GM18868 (cell line): ENCODE measurements around the gene QKI.
"Not testable (repeated sequence)": the region's sequence is repeated elsewhere in the genome, so short reads cannot be mapped to it uniquely, and the experiment has no call there.

Experiments used
- ATAC-seq: cut with Tn5 transposase; IDR thresholded peaks from one replicate; pipeline ENCODE4 v1.9.1; 2021; ENCODE audit warnings: mild to moderate bottlenecking, moderate library complexity; ENCODE audit not compliant: unreplicated experiment

Gene QKI

DNA sequence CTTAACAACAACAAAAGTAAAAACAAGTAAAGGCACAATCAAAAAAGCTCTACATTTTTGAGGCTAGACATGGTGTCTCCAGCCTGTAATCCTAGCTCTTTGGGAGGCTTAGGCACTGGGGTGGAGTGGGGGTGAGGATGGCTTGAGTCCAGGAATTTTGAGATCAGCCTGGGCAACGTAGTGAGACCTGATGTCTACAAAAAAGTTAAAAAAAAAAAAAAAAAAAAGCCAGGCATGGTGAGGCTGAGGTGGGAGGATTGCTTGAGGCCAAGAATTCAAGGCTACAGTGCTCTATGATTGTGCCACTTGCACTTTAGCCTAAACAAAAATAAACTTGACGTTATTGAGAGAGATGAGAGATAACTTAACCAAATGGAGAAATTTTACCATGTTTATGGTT lies 60.1 kb downstream of the QKI start:
- ATAC-seq: no peak

- ATAC-seq: not testable (repeated sequence)
Measured at GRCh38 chr6:163476946-163477345, 62.4 kb downstream of the QKI start.

GRCh38 chr6:163483107-163483506 lies 68.6 kb downstream of the QKI start:
- no peak for ATAC-seq

DNA sequence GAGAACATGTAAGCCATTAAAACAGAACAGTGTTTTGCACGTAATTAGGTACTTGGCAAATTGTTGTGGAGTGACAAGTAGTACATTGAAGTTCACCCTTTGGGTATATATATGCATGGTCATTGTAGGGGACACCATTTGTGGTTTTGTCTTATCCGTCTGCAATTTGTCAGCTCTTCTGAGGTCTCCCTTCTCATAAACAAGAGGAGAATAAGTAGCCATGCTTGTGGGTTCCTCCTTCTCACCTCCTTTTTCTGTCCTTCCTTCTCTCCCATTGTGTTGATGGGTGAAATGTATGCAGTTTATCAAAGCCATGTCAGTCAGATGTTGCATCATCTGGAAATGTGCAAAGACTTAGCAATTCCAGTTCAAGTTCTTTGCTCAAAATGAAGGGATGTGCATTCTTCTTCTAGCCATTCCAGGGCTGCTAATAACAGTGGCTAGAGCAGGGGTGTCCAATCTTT lies 70.9 kb downstream of the QKI start:
- no peak for ATAC-seq

GRCh38 chr6:163486821-163487220 lies 72.3 kb downstream of the QKI start:
- no peak for ATAC-seq

DNA sequence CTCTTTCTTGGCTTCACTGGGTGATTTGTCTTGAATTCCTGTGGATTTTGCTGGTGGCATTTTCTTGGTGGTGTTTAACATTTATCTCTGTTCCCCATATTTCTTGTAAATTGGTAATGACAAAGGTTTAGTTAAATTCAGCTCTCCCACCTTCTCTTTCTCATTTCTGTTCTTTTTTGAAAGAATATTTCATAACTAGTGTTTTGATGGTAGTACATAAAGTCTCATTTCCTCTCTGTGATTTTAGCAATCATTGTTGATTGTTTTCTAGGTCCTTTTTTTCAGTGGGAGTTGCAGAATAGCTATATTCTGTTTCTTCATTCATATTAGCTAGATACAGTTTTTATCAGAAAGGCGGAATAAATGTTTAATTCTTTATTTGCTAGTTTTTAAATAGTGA lies 73.1 kb downstream of the QKI start:
- no peak for ATAC-seq

- ATAC-seq: no peak
Measured at GRCh38 chr6:163489584-163489983, 75.1 kb downstream of the QKI start.

- ATAC-seq: no peak
Measured at GRCh38 chr6:163490826-163491577, 76.5 kb downstream of the QKI start.

DNA sequence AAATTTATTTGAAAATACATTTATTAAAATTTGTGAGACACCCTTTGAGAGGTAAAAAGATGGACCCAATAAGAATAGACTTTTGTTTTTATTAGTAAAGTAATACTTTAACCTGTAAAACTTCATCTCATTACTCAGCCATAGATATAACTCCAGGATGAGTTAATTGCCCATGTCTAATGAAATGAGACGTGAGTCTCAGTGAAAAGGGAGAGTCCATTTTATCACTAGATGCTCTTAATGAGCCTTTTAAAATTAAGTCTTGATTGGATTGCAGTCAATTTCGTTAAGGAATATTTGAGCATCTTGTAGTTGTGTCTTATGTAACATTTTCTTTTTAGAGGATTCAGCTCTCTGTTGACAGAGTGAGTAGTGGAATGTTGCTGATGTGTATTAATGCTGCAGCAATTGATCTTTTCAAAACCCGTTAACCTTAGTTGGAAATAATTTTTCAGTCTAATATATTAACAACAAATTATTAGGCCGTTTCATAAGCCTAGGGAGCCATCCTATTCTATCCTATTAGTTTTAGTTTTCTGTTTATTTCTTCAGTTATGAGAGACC lies 77.3 kb downstream of the QKI start:
- ATAC-seq: no peak

DNA sequence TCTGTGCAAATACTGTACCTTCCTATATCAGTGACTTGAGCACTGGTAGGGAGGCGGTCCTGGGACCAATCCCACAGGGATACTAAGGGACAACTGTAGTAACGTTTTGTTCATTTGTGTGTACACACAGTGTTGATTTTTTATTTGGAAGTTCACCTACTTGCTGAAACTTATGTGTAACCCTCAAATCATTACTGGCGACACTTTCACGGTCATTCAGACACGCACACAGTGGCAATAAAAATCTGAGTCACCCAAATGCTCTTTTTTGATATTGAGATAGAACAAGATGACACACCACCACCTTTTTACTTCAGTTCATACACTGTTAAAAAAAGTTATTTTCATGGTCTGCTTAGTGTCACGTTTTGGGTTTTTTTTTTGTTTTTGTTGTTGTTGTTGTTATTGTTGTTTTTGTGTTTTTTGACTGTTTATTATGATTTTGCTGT lies 79.8 kb downstream of the QKI start:
- no peak for ATAC-seq

GRCh38 chr6:163496205-163496604 lies 81.7 kb downstream of the QKI start:
- peak; percentile 90 for ATAC-seq

GRCh38 chr6:163500105-163500504 lies 85.6 kb downstream of the QKI start:
- ATAC-seq: no peak

DNA sequence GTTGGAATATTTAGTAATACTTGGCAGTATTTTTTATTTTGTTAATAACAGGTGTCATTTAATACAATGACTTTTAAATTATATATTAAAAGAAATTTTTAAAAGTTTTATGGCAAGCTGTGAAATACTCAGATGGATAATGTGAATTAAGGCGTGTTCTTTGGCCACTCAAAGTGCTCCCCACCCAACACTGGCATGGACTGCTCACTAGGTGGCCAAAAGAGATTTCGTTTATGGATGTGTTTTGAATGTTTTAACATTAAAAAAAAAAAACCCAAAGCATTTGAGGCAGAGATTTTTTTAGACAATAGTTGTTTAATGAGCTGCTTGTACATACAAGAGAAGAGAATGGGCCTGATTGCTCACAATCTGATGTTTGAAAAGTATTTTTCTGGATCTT lies 86.5 kb downstream of the QKI start:
- ATAC-seq: no peak

GRCh38 chr6:163501439-163501838 lies 86.9 kb downstream of the QKI start:
- ATAC-seq: no peak

DNA sequence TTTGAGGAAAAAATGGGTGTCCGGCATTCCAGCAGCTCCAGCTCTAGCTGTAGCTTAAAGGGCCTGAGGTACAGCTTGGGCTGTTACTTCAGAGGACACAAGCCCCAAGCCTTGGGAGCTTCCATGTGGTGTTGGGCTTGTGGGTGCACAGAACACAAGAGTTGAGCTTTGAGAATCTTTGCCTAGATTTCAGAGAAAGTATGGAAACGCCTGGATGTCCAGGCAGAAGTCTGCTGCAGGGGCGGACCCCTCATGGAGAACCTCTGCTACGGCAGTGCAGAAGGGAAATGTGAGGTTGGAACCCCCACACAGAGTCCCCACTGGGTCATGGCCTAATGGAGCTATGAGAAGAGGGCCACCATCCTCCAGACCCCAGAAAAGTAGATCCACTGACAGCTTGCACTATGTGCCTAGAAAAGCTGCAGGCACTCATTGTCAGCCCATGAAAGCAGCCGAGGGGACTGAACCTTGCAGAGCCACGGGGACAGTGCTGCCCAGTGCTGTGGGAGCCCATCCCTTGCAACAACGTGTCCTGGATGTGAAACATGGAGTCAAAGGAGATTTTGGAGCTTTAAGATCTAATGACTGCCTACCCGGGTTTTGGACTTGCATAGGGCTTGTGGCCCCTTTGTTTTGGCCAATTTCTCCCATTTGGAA lies 90.6 kb downstream of the QKI start:
- no peak for ATAC-seq

DNA sequence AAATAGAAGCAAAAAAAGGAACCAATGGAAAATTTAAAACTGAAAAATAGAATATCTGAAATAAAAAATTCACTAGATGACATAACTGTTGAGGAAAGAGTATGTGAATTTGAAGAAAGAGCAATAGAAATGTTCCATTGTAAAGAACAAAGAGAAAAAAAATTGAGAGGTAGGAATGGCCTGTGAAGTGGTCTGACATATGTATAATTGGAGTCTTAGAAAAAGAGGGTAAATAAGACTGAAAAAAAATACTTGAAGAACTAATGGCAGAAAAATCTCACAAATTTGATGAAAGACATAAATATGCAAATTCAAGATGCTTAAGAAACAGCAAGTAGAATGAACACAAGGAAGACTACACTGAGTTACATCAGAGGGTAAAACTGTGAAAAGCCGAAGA lies 93.4 kb downstream of the QKI start:
- no peak for ATAC-seq

GRCh38 chr6:163513003-163513402 lies 98.5 kb downstream of the QKI start:
- no peak for ATAC-seq

DNA sequence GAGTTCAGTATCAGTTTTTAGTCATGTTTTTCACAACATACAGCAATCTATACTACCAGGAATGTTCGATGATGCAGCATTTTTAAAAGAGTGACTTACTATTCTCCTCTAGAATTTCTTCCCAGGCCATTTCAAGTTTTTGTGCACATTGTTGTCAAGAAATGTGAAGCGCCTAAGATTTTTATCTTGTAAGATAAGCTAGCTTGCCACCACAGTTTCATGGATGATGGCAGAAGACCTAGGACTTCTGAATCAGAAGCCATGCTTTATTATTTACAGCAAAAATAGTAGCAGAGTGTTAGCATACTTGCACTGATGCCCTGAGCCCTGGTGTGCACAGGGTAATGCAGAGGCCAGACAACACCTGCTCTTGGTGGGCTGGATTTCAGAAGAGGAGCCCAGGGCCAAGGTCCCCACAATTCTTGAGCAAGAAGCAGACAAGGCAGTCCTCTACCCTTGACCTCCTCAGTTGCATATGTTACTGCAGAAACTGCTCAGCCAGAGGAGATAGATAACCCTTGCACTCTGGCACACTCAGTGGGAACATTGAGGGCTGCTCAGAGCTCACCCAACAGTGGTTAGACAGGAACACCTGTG lies 99.2 kb downstream of the QKI start:
- no peak for ATAC-seq

- ATAC-seq: no peak
Measured at GRCh38 chr6:163516908-163517307, 102.4 kb downstream of the QKI start.

GRCh38 chr6:163520956-163521355 lies 106.4 kb downstream of the QKI start:
- no peak for ATAC-seq

DNA sequence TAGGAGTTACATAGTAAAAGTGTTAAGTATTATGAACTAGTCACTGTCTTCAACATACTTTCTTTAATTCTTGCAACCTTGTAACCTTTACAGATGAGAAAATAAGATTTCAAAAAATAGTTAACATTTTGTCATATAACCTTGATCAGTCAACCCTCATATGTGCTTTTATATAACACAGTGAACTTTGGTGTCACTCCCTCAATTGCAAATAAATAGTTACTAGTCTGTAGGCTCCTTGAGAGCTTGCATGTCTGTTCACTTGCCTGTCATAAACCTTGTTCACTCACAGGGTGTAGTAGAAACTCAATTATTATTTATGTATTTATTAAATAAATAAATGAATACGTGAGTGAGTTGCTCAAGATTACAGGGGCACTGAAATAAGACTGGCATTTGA lies 107.5 kb downstream of the QKI start:
- no peak for ATAC-seq

- ATAC-seq: no peak
Measured at GRCh38 chr6:163525926-163526325, 111.4 kb downstream of the QKI start.
